Ishikawa (cell line): ENCODE data around the gene DPYD.

ENCODE experiments used
- TAF1 ChIP-seq: IDR thresholded peaks from 2 replicates; pipeline ENCODE4 v1.6.1; 2012; ENCODE audit warnings: low read depth, mild to moderate bottlenecking
- TF ChIP-seq, protein P1 (sequence below): IDR thresholded peaks from 2 replicates; pipeline ENCODE4 v1.6.1; 2012; ENCODE audit warnings: low read depth, mild to moderate bottlenecking

DNA sequence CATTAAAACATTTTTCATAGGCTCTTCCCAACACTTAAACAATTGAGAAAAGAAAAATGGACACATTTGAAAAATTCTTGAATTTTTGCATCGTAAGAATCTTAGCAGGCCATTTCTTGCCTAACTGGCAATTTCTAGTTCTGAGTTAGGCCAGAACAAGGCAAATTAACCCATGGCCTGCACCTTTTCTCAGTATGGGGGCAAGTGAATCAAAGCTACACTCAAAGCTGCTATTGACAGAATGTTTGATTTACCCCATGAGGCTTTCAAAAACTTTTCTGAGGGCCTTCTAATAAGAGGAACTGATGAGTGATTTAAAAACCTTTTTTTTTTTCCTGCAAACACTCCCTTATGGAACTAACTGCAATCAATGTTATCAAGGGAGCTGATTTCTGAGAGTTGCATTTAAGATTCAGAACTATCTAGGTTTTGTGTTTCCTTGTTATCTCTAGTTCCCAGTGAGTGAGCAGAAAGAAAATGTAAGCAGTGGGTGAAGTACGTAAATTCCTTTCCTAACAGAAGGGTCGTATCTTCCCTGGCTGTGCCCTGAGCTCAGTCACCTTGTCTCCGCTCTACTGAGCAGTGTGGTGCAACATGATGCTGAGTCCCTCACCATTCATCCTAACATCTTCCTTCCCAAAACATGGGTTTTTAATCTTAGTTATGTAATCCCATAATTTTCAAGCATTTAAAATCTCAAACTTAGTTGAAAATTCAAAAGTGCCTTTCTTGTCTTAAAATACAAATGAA, 353.7 kb downstream of the DPYD start:
- TF ChIP-seq TAF1: no peak
- TF ChIP-seq, protein P1, sequence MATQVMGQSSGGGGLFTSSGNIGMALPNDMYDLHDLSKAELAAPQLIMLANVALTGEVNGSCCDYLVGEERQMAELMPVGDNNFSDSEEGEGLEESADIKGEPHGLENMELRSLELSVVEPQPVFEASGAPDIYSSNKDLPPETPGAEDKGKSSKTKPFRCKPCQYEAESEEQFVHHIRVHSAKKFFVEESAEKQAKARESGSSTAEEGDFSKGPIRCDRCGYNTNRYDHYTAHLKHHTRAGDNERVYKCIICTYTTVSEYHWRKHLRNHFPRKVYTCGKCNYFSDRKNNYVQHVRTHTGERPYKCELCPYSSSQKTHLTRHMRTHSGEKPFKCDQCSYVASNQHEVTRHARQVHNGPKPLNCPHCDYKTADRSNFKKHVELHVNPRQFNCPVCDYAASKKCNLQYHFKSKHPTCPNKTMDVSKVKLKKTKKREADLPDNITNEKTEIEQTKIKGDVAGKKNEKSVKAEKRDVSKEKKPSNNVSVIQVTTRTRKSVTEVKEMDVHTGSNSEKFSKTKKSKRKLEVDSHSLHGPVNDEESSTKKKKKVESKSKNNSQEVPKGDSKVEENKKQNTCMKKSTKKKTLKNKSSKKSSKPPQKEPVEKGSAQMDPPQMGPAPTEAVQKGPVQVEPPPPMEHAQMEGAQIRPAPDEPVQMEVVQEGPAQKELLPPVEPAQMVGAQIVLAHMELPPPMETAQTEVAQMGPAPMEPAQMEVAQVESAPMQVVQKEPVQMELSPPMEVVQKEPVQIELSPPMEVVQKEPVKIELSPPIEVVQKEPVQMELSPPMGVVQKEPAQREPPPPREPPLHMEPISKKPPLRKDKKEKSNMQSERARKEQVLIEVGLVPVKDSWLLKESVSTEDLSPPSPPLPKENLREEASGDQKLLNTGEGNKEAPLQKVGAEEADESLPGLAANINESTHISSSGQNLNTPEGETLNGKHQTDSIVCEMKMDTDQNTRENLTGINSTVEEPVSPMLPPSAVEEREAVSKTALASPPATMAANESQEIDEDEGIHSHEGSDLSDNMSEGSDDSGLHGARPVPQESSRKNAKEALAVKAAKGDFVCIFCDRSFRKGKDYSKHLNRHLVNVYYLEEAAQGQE: no peak
